ENCODE measurements around the gene SLC2A4RG. TPM values are rescaled to one million over a fixed set of nuclear protein-coding genes. Genes with fewer than 3 reads are reported as not detected.

SLC2A4RG gene
- total RNA-seq, 3 donors from 2014 or later (not counting 1 experiment from before 2014, with no cell fraction given) = 90.4 to 100 (median 95.5) TPM

- TF ChIP-seq, protein P1, sequence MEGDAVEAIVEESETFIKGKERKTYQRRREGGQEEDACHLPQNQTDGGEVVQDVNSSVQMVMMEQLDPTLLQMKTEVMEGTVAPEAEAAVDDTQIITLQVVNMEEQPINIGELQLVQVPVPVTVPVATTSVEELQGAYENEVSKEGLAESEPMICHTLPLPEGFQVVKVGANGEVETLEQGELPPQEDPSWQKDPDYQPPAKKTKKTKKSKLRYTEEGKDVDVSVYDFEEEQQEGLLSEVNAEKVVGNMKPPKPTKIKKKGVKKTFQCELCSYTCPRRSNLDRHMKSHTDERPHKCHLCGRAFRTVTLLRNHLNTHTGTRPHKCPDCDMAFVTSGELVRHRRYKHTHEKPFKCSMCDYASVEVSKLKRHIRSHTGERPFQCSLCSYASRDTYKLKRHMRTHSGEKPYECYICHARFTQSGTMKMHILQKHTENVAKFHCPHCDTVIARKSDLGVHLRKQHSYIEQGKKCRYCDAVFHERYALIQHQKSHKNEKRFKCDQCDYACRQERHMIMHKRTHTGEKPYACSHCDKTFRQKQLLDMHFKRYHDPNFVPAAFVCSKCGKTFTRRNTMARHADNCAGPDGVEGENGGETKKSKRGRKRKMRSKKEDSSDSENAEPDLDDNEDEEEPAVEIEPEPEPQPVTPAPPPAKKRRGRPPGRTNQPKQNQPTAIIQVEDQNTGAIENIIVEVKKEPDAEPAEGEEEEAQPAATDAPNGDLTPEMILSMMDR (IDR thresholded peaks at IDR 0.05) = no peak
- Mint-ChIP-seq H3K27ac (no peak overlapping the region), H3K9me3 (no peaks in the 10 kb centered on the region), H3K4me3 (no peak overlapping the region), H3K36me3 (no peaks in the 10 kb centered on the region), H3K4me1 (no peaks in the 10 kb centered on the region), H3K27me3 (ENCODE audit: low read depth in 2 of 2) (no peaks in the 10 kb centered on the region)
- Histone ChIP-seq H3K27ac (ENCODE audit: low read length) (no peak overlapping the region), H3K9me3 (ENCODE audit: control insufficient read depth, insufficient read depth, low read length) (no peaks in the 10 kb centered on the region), H3K4me3 (ENCODE audit: low read length) (no peak overlapping the region), H3K4me1 (ENCODE audit: control insufficient read depth, insufficient read depth, low read length) (no peaks in the 10 kb centered on the region), H3K36me3 (ENCODE audit: control insufficient read depth, insufficient read depth, low read length) (no peaks in the 10 kb centered on the region), H3K27me3 (ENCODE audit: control insufficient read depth, insufficient read depth, low read length) (no peaks in the 10 kb centered on the region)
- DNase-seq (no peak), ATAC-seq (no peak)
- intact Hi-C loops (cut with micrococcal nuclease) = no loop called here
- WGBS (ENCODE audit: insufficient coverage) = 91% methylated on average over 26 of the region's 26 CpGs
Measured at GRCh38 chr20:63768591-63769515, 29.3 kb downstream of the SLC2A4RG start.

GRCh38 chr20:63769891-63770474 lies 30.4 kb downstream of the SLC2A4RG start:
- H3K4me1 Mint-ChIP-seq = no peaks in the 10 kb centered on the region
- H3K27me3 Mint-ChIP-seq (ENCODE audit: low read depth in 2 of 2) = no peaks in the 10 kb centered on the region
- TF ChIP-seq, protein P1 (IDR thresholded peaks at IDR 0.05) = no peak
- DNase-seq = no peak
- H3K27ac Mint-ChIP-seq = no peak overlapping the region
- no peaks in the 10 kb centered on the region for H3K36me3 ChIP-seq (ENCODE audit: control insufficient read depth, insufficient read depth, low read length)
- no peak overlapping the region for H3K4me3 Mint-ChIP-seq
- no peak overlapping the region for H3K4me3 ChIP-seq (ENCODE audit: low read length)
- no peaks in the 10 kb centered on the region for H3K9me3 ChIP-seq (ENCODE audit: control insufficient read depth, insufficient read depth, low read length)
- no peaks in the 10 kb centered on the region for H3K27me3 ChIP-seq (ENCODE audit: control insufficient read depth, insufficient read depth, low read length)
- H3K9me3 Mint-ChIP-seq = no peaks in the 10 kb centered on the region
- WGBS (ENCODE audit: insufficient coverage) = 94% methylated on average over 31 of the region's 31 CpGs
- no peak for ATAC-seq
- H3K36me3 Mint-ChIP-seq = no peaks in the 10 kb centered on the region
- no peak overlapping the region for H3K27ac ChIP-seq (ENCODE audit: low read length)
- intact Hi-C loops (cut with micrococcal nuclease) = no loop called here
- no peaks in the 10 kb centered on the region for H3K4me1 ChIP-seq (ENCODE audit: control insufficient read depth, insufficient read depth, low read length)

DNA sequence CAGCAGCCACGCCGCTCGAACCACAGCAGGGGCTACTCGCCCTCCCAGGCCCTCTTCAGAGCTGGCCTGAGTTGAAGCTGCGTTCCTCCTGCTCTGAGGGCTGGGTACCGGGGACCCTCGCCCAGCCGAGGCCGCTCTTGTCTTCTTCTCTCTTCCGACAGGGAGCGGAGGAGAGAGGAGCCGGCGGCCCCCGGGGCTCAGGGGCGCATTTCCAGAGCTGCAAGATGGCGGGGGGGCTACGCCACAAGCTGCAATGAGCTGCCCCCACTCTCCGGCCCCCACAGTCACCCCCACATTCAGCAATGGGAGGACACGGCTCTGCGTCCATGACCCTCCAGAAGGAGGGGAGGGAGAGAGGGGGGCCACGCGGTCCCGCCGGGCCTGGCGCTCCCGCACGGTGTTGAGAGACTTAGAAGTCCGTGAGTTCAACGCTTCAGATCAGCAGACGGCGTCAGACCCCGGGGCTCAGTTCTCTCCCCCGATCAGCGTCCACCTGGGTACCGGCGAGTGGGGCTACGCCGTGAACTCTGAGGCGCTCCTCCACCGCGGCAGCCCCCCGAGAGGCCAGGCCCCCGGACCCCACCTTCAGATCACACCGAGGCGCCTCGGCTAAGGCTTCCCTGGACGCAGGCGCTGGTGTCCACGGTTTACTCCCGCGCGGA lies 31.6 kb downstream of the SLC2A4RG start:
- Mint-ChIP-seq H3K36me3 (no peaks in the 10 kb centered on the region), H3K9me3 (no peaks in the 10 kb centered on the region), H3K4me1 (no peaks in the 10 kb centered on the region), H3K27ac (no peak overlapping the region), H3K4me3 (no peak overlapping the region), H3K27me3 (ENCODE audit: low read depth in 2 of 2) (no peaks in the 10 kb centered on the region)
- ATAC-seq (no peak), DNase-seq (no peak)
- no peak overlapping the region for H3K4me3 ChIP-seq (ENCODE audit: low read length)
- no peak overlapping the region for H3K27ac ChIP-seq (ENCODE audit: low read length)
- WGBS (ENCODE audit: insufficient coverage) = 94% methylated on average over 50 of the region's 52 CpGs
- H3K27me3 ChIP-seq (ENCODE audit: control insufficient read depth, insufficient read depth, low read length) = no peaks in the 10 kb centered on the region
- no peaks in the 10 kb centered on the region for H3K36me3 ChIP-seq (ENCODE audit: control insufficient read depth, insufficient read depth, low read length)
- no peaks in the 10 kb centered on the region for H3K4me1 ChIP-seq (ENCODE audit: control insufficient read depth, insufficient read depth, low read length)
- TF ChIP-seq, protein P1 (IDR thresholded peaks at IDR 0.05) = no peak
- no peaks in the 10 kb centered on the region for H3K9me3 ChIP-seq (ENCODE audit: control insufficient read depth, insufficient read depth, low read length)
- intact Hi-C loops (cut with micrococcal nuclease) = no loop called here

Data from natural killer cell (primary cell).